GM13977 (cell line): ENCODE data around the gene GTF3C4.

Source experiments
- DNase-seq: peaks from one replicate; pipeline ENCODE4 v3.0.0; 2012; ENCODE audit warnings: low spot score
- CTCF ChIP-seq: IDR thresholded peaks from 2 replicates; pipeline ENCODE4 v1.5.1; 2012; ENCODE audit warnings: mild to moderate bottlenecking, control low read depth; ENCODE audit not compliant: insufficient read depth; ENCODE audit errors: extremely low read depth, missing control alignments
- in situ Hi-C: fragments of 300-500 bp; cut with MboI; formaldehyde crosslinking; loops from one replicate; pipeline ENCODE4 v1.12.0; 2022; ENCODE audit warnings: low sequenced_read_pairs, low pct_unique_long_range_greater_than_20kb, mixed read lengths, inconsistent platforms; ENCODE audit not compliant: unreplicated experiment

The GTF3C4 gene

GRCh38 chr9:132722564-132723065, 52.4 kb downstream of the GTF3C4 start:
- in situ Hi-C loops, result no loop called here
- TF ChIP-seq CTCF, result no peak

GRCh38 chr9:132723809-132724208, 53.5 kb downstream of the GTF3C4 start:
- no peak for TF ChIP-seq CTCF
- no peak for DNase-seq
- in situ Hi-C loops, result no loop called here

More at GRCh38 chr9:132722564-132723065, 52.4 kb downstream of the GTF3C4 start:
- DNase-seq, result no peak

GRCh38 chr9:132725306-132725705, 55.0 kb downstream of the GTF3C4 start:
- no peak for DNase-seq
- in situ Hi-C loops, result no loop called here
- TF ChIP-seq CTCF, result no peak

GRCh38 chr9:132726576-132727130, 56.4 kb downstream of the GTF3C4 start:
- DNase-seq, result no peak
- in situ Hi-C loops, result no loop called here
- TF ChIP-seq CTCF, result no peak

- TF ChIP-seq CTCF, result no peak
These were observed 57.8 kb downstream of the GTF3C4 start for GRCh38 chr9:132728071-132728470.

GRCh38 chr9:132728497-132728896, 58.2 kb downstream of the GTF3C4 start:
- TF ChIP-seq CTCF, result no peak
- no peak for DNase-seq
- in situ Hi-C loops, result no loop called here

More at GRCh38 chr9:132728071-132728470, 57.8 kb downstream of the GTF3C4 start:
- DNase-seq, result no peak
- in situ Hi-C loops, result no loop called here
